Measurements from ENCODE around the gene IFITM5. TPM values are rescaled to one million over a fixed set of nuclear protein-coding genes. Genes with fewer than 3 reads are reported as not detected.

The IFITM5 gene
- total RNA-seq, 3 donors from 2014 or later, result not detected

DNA sequence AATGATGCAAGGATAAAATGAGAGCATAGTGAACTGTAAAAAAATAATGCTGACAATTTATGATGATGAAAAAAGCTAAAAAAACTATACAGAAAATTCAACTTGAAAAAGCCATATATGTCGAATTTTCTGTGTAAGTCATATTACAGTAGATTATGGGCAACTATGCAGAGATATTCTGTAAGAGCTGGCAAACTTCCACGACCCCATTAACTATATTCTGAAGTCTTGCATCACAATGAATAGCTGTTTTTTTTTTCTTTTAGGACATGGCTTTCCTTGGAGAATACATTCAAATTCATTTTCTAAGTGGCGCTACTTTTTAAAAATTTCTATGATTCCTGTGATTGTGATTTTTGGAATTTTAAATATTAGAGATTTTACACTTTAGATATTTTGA lies 44.1 kb downstream of the IFITM5 start:
- Histone ChIP-seq H3K4me1 (ENCODE audit: low read depth) (no peaks in the 10 kb centered on the region), H3K9me3 (no peaks in the 10 kb centered on the region), H3K4me3 (no peak overlapping the region), H3K36me3 (ENCODE audit: low read depth) (no peaks in the 10 kb centered on the region)
- intact Hi-C loops (cut with DNase I, micrococcal nuclease), result no loop called here
- DNase-seq (no peak), ATAC-seq (no peak)
- TF ChIP-seq, protein P1, sequence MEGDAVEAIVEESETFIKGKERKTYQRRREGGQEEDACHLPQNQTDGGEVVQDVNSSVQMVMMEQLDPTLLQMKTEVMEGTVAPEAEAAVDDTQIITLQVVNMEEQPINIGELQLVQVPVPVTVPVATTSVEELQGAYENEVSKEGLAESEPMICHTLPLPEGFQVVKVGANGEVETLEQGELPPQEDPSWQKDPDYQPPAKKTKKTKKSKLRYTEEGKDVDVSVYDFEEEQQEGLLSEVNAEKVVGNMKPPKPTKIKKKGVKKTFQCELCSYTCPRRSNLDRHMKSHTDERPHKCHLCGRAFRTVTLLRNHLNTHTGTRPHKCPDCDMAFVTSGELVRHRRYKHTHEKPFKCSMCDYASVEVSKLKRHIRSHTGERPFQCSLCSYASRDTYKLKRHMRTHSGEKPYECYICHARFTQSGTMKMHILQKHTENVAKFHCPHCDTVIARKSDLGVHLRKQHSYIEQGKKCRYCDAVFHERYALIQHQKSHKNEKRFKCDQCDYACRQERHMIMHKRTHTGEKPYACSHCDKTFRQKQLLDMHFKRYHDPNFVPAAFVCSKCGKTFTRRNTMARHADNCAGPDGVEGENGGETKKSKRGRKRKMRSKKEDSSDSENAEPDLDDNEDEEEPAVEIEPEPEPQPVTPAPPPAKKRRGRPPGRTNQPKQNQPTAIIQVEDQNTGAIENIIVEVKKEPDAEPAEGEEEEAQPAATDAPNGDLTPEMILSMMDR (IDR thresholded peaks at IDR 0.05), result no peak

DNA sequence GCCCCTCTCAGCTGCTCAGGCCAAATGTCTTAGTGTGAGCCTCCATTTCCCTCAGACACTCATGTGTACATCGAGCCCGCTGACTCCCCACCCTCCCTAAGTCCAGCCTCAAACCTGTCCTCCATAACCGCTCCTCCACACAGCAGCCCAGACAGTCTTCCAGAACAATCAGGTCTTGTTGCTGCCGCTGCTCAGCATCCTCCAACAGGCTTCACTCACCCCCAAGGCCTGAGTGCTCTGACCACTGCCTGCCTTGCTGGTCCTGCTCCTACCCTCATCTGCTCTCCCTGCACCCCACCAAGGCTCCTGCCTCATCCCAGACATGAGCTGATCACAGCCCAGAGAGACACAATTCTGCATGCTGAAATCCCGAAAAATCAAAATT lies 45.4 kb downstream of the IFITM5 start:
- H3K36me3 ChIP-seq (ENCODE audit: low read depth), result peaks cover under 1% of the 10 kb centered on the region
- DNase-seq, result no peak
- no peak overlapping the region for H3K4me3 ChIP-seq
- no peaks in the 10 kb centered on the region for H3K4me1 ChIP-seq (ENCODE audit: low read depth)
- intact Hi-C loops (cut with DNase I, micrococcal nuclease), result no loop called here
- ATAC-seq, result no peak
- H3K9me3 ChIP-seq, result no peaks in the 10 kb centered on the region
- TF ChIP-seq, protein P1 (IDR thresholded peaks at IDR 0.05), result no peak

DNA sequence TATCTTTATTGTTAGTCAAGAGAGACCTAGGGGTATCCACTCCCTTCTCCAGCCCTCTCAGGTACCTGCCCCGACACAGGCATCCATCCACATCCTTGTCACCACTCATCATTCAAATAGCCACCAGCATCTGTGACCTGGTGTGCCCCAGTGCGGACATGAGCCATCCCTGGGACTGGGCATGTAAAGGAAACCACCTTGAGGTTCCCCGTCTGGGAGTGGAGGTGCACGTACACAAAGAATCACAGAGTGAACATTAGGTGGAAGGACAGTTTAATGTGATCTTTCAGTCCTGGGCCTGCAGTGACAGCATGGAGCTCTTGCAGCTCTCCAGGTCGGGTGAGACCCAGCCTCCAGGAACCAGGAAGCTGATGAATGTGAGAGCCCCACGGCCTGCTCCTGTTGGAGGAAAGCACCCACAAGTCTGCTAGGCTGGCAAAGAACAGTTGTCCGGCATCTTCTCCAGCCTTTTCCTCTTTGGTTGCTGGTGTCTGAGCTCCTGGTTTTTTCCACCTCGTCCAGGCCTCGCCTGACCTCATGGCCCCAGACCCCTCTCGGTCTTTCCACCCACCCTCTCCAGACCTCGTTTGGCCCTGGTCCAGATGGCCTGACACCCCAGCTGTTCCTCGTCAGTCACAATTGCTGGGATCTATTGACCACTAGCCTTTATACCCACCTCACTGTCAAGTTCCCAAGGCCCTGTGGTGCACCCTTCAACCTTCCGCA lies 46.0 kb downstream of the IFITM5 start:
- intact Hi-C loops (cut with DNase I, micrococcal nuclease), result no loop called here

DNA sequence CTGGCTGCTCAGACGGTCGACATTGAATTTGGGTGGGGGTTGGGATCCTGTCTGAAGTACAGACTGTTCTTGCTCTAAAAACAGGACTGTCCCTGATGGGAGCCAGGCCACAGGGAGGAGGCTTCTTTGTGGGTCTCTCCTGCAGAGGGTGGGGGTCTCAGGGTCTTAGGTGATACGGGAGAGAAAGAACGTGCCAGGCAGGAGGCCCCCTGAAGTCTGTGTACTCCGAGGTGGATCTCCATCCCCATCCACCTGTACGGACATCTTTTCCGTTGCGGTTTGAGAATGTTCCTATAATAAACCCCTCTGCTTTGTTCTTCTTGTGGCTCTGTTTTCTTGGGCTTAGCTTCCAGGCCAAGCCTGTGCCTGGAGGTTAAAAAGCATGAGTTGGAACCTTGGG lies 46.7 kb downstream of the IFITM5 start:
- ATAC-seq (no peak), DNase-seq (no peak)
- intact Hi-C loops (cut with DNase I, micrococcal nuclease), result no loop called here
- TF ChIP-seq, protein P1 (IDR thresholded peaks at IDR 0.05), result no peak
- no peaks in the 10 kb centered on the region for H3K4me1 ChIP-seq (ENCODE audit: low read depth)
- H3K36me3 ChIP-seq (ENCODE audit: low read depth), result peaks cover 13% of the 10 kb centered on the region
- no peak overlapping the region for H3K4me3 ChIP-seq
- no peaks in the 10 kb centered on the region for H3K9me3 ChIP-seq

More for the DNA sequence above, 46.0 kb downstream of the IFITM5 start:
- H3K4me1 ChIP-seq (ENCODE audit: low read depth), result no peaks in the 10 kb centered on the region
- TF ChIP-seq, protein P1 (IDR thresholded peaks at IDR 0.05), result no peak
- no peak for DNase-seq
- ATAC-seq, result no peak
- peaks cover 6% of the 10 kb centered on the region for H3K36me3 ChIP-seq (ENCODE audit: low read depth)
- no peaks in the 10 kb centered on the region for H3K9me3 ChIP-seq
- H3K4me3 ChIP-seq, result no peak overlapping the region

DNA sequence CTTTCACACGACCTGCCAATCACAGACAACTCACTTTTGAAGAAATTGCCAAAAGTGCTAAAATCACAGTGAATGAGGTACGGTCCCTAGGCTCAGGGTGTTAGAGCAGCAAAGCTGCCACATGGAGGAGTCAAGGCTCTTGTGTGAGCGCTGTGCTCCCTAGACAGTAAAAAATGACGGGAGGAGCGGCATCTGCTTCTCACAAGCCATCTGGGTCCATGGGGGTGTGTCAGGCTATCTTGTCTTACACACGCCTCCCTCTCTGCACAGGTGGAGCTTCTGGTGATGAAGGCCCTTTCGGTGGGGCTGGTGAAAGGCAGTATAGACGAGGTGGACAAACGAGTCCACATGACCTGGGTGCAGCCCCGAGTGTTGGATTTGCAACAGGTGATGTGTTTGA lies 47.8 kb downstream of the IFITM5 start:
- Histone ChIP-seq H3K4me3 (no peak overlapping the region), H3K36me3 (ENCODE audit: low read depth) (peaks cover 15% of the 10 kb centered on the region), H3K9me3 (no peaks in the 10 kb centered on the region), H3K4me1 (ENCODE audit: low read depth) (no peaks in the 10 kb centered on the region)
- no peak for DNase-seq
- TF ChIP-seq, protein P1 (IDR thresholded peaks at IDR 0.05), result no peak
- intact Hi-C loops (cut with DNase I, micrococcal nuclease), result no loop called here
- ATAC-seq, result peak; percentile 9

All from mucosa of descending colon (tissue), 3 donors.